ENCODE results near the gene SARM1.

Gene SARM1

DNA sequence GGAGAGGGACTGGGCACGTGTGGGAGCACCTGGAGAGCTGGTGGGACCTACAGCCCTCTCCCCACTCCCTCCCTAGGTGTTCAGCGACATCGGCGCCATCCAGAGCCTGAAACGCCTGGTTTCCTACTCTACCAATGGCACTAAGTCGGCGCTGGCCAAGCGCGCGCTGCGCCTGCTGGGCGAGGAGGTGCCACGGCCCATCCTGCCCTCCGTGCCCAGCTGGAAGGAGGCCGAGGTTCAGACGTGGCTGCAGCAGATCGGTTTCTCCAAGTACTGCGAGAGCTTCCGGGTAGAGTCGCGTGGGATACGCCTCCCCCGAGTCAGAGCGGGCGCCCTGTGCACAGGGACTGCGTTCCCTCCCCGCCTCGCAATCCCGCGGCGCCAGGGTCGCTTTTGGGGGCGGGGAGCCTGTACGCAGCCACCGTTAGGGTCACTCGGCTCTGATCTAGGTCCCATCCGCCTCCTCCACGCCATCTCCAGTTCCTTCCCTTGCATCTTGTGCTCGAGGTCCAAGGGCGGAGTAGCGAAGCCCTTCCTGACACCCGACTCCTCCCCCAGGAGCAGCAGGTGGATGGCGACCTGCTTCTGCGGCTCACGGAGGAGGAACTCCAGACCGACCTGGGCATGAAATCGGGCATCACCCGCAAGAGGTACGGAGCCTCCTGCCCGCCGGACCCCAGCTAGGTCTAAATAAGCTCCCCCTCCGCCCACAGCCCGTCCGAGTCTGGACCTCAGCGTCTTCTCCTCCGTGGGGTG is 13.0 kb downstream of the SARM1 start:
- H3K4me1 ChIP-seq (ENCODE audit: control insufficient read depth, insufficient read depth, low read length, unreplicated experiment), result no peaks in the 10 kb centered on the region
- H2AFZ ChIP-seq (ENCODE audit: low read length, unreplicated experiment), result no peak overlapping the region
- no peaks in the 10 kb centered on the region for H3K27me3 ChIP-seq (ENCODE audit: insufficient read depth, low read length)
- no peak overlapping the region for H3K27ac ChIP-seq (ENCODE audit: low read depth, low read length)
- H3K36me3 ChIP-seq (ENCODE audit: insufficient read depth, low read length), result no peaks in the 10 kb centered on the region
- H3K79me2 ChIP-seq (ENCODE audit: control insufficient read depth, insufficient read depth, low read length, unreplicated experiment), result no peaks in the 10 kb centered on the region
- H3K4me3 ChIP-seq (ENCODE audit: low read depth, low read length), result no peak overlapping the region

DNA sequence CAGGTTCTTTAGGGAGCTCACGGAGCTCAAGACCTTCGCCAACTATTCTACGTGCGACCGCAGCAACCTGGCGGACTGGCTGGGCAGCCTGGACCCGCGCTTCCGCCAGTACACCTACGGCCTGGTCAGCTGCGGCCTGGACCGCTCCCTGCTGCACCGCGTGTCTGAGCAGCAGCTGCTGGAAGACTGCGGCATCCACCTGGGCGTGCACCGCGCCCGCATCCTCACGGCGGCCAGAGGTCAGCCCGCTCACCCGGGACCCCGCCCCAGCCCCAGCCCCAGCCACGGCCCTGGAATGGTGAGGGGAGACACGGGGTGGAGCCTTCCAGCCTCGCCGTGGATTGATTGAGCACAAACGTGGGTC is 13.5 kb downstream of the SARM1 start:
- Histone ChIP-seq H3K36me3 (ENCODE audit: insufficient read depth, low read length) (no peaks in the 10 kb centered on the region), H3K79me2 (ENCODE audit: control insufficient read depth, insufficient read depth, low read length, unreplicated experiment) (no peaks in the 10 kb centered on the region), H3K27me3 (ENCODE audit: insufficient read depth, low read length) (no peaks in the 10 kb centered on the region), H3K4me3 (ENCODE audit: low read depth, low read length) (no peak overlapping the region), H3K27ac (ENCODE audit: low read depth, low read length) (no peak overlapping the region), H3K4me1 (ENCODE audit: control insufficient read depth, insufficient read depth, low read length, unreplicated experiment) (no peaks in the 10 kb centered on the region), H2AFZ (ENCODE audit: low read length, unreplicated experiment) (no peak overlapping the region)

DNA sequence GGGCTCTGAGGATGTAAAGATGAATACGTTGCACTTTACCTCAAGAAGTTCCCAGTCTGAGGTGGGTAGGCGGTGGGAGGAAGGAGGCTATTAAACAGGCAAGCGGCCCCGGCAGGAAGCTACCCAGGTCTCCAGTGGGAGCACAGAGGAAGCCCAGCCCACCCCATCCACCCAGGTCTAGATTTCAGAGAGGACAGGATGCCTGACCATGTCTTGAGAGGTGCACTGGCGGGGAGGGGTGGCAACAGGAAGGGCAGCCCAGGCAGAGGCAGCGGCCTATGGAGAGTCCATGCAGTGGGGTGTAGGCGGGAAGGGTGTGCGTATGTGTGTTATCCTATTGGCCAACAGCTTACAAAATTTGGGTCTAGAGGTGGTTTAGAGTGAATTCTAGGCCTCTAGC is 13.9 kb downstream of the SARM1 start:
- no peaks in the 10 kb centered on the region for H3K79me2 ChIP-seq (ENCODE audit: control insufficient read depth, insufficient read depth, low read length, unreplicated experiment)
- no peak overlapping the region for H2AFZ ChIP-seq (ENCODE audit: low read length, unreplicated experiment)
- no peak overlapping the region for H3K27ac ChIP-seq (ENCODE audit: low read depth, low read length)
- no peaks in the 10 kb centered on the region for H3K36me3 ChIP-seq (ENCODE audit: insufficient read depth, low read length)
- H3K4me1 ChIP-seq (ENCODE audit: control insufficient read depth, insufficient read depth, low read length, unreplicated experiment), result no peaks in the 10 kb centered on the region
- no peak overlapping the region for H3K4me3 ChIP-seq (ENCODE audit: low read depth, low read length)
- no peaks in the 10 kb centered on the region for H3K27me3 ChIP-seq (ENCODE audit: insufficient read depth, low read length)

DNA sequence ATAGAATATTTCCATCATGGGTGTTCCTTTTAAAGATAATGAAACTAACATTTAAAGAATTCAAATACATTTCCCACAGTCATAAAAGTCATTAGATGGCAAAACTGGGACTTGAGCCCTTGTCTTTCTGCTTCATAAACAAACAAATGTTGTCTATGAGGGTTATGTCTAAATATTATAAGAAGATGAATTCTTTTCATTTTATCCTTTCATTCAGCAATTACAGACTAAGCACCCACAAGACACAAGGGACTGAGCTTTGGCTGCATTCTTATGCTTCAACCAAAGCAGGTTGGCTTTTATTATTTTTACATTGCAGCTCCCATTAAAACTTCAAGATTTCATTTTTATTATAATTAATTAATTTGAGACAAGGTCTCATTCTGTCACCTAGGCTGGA is 14.9 kb downstream of the SARM1 start:
- Histone ChIP-seq H3K4me1 (ENCODE audit: control insufficient read depth, insufficient read depth, low read length, unreplicated experiment) (no peaks in the 10 kb centered on the region), H2AFZ (ENCODE audit: low read length, unreplicated experiment) (no peak overlapping the region), H3K36me3 (ENCODE audit: insufficient read depth, low read length) (peaks cover 6% of the 10 kb centered on the region; the same call in 1 of the 2 replicates), H3K27ac (ENCODE audit: low read depth, low read length) (no peak overlapping the region), H3K79me2 (ENCODE audit: control insufficient read depth, insufficient read depth, low read length, unreplicated experiment) (no peaks in the 10 kb centered on the region), H3K4me3 (ENCODE audit: low read depth, low read length) (no peak overlapping the region), H3K27me3 (ENCODE audit: insufficient read depth, low read length) (no peaks in the 10 kb centered on the region)

DNA sequence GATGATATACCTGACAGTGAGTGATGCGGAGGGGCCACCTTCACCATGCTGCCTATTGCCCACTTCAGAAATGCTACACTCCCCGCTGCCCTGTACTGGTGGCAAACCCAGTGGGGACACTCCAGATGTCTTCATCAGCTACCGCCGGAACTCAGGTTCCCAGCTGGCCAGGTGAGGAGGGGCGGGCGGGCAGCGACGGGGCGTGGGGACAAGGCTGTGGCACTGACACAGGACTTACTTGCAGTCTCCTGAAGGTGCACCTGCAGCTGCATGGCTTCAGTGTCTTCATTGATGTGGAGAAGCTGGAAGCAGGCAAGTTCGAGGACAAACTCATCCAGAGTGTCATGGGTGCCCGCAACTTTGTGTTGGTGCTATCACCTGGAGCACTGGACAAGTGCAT is 16.6 kb downstream of the SARM1 start:
- Histone ChIP-seq H3K27me3 (ENCODE audit: insufficient read depth, low read length) (no peaks in the 10 kb centered on the region), H3K36me3 (ENCODE audit: insufficient read depth, low read length) (peaks cover 6% of the 10 kb centered on the region; the same call in 1 of the 2 replicates), H3K27ac (ENCODE audit: low read depth, low read length) (no peak overlapping the region), H2AFZ (ENCODE audit: low read length, unreplicated experiment) (no peak overlapping the region), H3K4me1 (ENCODE audit: control insufficient read depth, insufficient read depth, low read length, unreplicated experiment) (no peaks in the 10 kb centered on the region), H3K4me3 (ENCODE audit: low read depth, low read length) (no peak overlapping the region), H3K79me2 (ENCODE audit: control insufficient read depth, insufficient read depth, low read length, unreplicated experiment) (no peaks in the 10 kb centered on the region)

DNA sequence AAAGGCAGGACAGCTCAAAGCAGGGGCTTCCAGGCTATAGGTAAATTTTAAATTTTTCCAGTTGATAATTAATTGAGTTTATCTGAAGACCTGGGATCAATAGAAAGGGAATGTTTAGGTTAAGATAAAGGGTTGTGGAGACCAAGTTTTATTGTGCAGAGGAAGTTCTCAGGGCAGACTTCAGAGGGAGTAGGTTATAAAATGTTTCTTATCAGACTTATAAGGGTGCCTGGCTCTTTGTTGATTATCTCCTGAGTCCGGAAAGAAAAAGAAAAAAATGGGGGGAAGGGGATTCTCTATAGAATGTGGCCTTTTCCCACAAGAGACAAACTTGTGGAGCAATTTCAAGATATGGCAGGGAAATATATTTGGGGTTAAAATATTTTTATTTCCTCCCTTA is 18.6 kb downstream of the SARM1 start:
- Histone ChIP-seq H3K79me2 (ENCODE audit: control insufficient read depth, insufficient read depth, low read length, unreplicated experiment) (no peaks in the 10 kb centered on the region), H3K4me3 (ENCODE audit: low read depth, low read length) (no peak overlapping the region), H3K27ac (ENCODE audit: low read depth, low read length) (no peak overlapping the region), H2AFZ (ENCODE audit: low read length, unreplicated experiment) (no peak overlapping the region), H3K36me3 (ENCODE audit: insufficient read depth, low read length) (peaks cover 6% of the 10 kb centered on the region; the same call in 1 of the 2 replicates), H3K4me1 (ENCODE audit: control insufficient read depth, insufficient read depth, low read length, unreplicated experiment) (peaks cover 8% of the 10 kb centered on the region), H3K27me3 (ENCODE audit: insufficient read depth, low read length) (no peaks in the 10 kb centered on the region)

DNA sequence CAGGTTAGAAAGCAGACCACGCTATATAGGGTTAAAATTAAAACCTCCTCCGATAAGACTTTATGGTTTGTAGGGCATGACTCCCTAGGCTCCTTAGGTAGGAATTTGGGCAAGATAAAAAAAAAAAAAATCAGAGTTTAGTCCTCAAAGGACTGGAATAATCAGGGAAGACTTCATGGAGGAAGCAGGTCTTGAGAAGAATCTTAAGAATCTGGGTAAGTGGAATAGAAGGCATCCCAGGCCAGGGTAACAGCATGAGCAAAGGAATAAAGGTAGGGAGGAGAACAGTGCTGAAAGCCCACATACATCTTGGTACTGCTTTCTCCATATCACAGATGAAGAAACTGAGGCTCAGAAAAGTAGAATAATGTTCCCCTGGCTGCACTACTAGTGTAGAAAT is 19.1 kb downstream of the SARM1 start:
- Histone ChIP-seq H3K79me2 (ENCODE audit: control insufficient read depth, insufficient read depth, low read length, unreplicated experiment) (no peaks in the 10 kb centered on the region), H3K36me3 (ENCODE audit: insufficient read depth, low read length) (peaks cover 6% of the 10 kb centered on the region; the same call in 1 of the 2 replicates), H2AFZ (ENCODE audit: low read length, unreplicated experiment) (no peak overlapping the region), H3K4me1 (ENCODE audit: control insufficient read depth, insufficient read depth, low read length, unreplicated experiment) (peaks cover 8% of the 10 kb centered on the region), H3K4me3 (ENCODE audit: low read depth, low read length) (no peak overlapping the region), H3K27ac (ENCODE audit: low read depth, low read length) (no peak overlapping the region), H3K27me3 (ENCODE audit: insufficient read depth, low read length) (no peaks in the 10 kb centered on the region)

DNA sequence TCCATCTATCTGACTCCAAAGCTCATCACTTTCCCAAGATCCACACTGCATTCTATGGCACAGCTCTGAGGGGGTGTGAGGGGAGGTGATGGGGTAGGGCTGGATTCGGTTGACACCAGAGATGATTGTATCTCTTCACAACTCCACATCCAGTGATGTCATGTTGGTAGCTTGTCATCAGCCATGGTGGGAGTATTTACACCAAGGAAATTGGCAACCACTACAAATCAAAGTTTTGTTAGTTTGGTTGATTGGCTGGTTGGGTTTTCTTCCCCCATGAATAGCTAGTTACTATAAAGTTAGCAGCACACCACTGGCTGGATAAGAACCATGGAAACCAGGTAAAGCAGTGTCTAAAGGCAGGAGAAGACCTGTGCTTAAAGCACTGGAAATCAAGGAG is 19.5 kb downstream of the SARM1 start:
- Histone ChIP-seq H3K79me2 (ENCODE audit: control insufficient read depth, insufficient read depth, low read length, unreplicated experiment) (no peaks in the 10 kb centered on the region), H3K27me3 (ENCODE audit: insufficient read depth, low read length) (no peaks in the 10 kb centered on the region), H3K4me3 (ENCODE audit: low read depth, low read length) (no peak overlapping the region), H3K4me1 (ENCODE audit: control insufficient read depth, insufficient read depth, low read length, unreplicated experiment) (peaks cover 8% of the 10 kb centered on the region), H3K27ac (ENCODE audit: low read depth, low read length) (no peak overlapping the region), H3K36me3 (ENCODE audit: insufficient read depth, low read length) (peaks cover 6% of the 10 kb centered on the region; the same call in 1 of the 2 replicates), H2AFZ (ENCODE audit: low read length, unreplicated experiment) (no peak overlapping the region)

DNA sequence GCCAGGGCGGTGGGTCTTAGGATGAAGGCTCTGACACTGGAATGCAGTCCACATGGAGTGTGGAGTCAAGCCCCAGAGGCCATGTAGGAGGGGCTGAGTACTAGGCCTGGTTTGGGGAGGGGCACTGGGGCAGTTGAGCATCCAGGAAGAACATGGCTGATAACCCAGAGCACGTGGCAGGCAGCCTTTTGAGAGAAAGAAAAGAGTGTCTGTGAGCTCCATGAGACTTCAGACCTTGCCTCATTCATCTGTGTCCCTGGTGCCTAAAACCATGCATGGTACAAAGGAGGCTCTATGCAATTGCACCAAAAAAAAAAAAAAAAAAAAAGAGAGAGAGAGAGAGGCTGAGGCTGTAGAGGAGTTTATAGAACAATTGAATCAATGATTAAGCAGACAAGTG is 19.9 kb downstream of the SARM1 start:
- Histone ChIP-seq H3K27ac (ENCODE audit: low read depth, low read length) (no peak overlapping the region), H2AFZ (ENCODE audit: low read length, unreplicated experiment) (no peak overlapping the region), H3K79me2 (ENCODE audit: control insufficient read depth, insufficient read depth, low read length, unreplicated experiment) (no peaks in the 10 kb centered on the region), H3K36me3 (ENCODE audit: insufficient read depth, low read length) (peaks cover 6% of the 10 kb centered on the region; the same call in 1 of the 2 replicates), H3K27me3 (ENCODE audit: insufficient read depth, low read length) (no peaks in the 10 kb centered on the region), H3K4me1 (ENCODE audit: control insufficient read depth, insufficient read depth, low read length, unreplicated experiment) (peaks cover 8% of the 10 kb centered on the region), H3K4me3 (ENCODE audit: low read depth, low read length) (no peak overlapping the region)

DNA sequence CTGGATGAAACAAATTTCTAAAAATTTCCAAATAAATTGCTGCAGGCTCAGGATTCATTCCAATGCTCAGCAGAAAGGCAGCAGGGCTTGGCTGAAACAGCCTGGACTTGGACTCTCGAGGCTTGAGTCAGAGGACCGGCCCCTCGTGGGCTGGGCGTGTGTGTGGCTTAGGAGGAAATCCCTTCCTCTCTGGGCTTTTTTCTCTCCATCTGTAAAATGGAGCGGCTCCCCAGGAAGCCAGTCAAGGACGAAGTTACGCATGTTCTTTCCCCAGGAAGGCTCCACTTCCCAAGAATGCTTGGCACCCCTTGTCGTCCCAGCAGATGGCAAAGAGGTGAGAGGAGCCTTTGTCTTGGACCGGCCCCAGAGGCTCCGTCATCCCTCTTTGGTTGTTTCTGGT is 21.0 kb downstream of the SARM1 start:
- Histone ChIP-seq H3K27ac (ENCODE audit: low read depth, low read length) (no peak overlapping the region), H3K4me1 (ENCODE audit: control insufficient read depth, insufficient read depth, low read length, unreplicated experiment) (peaks cover 8% of the 10 kb centered on the region), H3K36me3 (ENCODE audit: insufficient read depth, low read length) (peaks cover 6% of the 10 kb centered on the region; the same call in 1 of the 2 replicates), H3K27me3 (ENCODE audit: insufficient read depth, low read length) (no peaks in the 10 kb centered on the region), H2AFZ (ENCODE audit: low read length, unreplicated experiment) (no peak overlapping the region), H3K79me2 (ENCODE audit: control insufficient read depth, insufficient read depth, low read length, unreplicated experiment) (no peaks in the 10 kb centered on the region), H3K4me3 (ENCODE audit: low read depth, low read length) (no peak overlapping the region)

DNA sequence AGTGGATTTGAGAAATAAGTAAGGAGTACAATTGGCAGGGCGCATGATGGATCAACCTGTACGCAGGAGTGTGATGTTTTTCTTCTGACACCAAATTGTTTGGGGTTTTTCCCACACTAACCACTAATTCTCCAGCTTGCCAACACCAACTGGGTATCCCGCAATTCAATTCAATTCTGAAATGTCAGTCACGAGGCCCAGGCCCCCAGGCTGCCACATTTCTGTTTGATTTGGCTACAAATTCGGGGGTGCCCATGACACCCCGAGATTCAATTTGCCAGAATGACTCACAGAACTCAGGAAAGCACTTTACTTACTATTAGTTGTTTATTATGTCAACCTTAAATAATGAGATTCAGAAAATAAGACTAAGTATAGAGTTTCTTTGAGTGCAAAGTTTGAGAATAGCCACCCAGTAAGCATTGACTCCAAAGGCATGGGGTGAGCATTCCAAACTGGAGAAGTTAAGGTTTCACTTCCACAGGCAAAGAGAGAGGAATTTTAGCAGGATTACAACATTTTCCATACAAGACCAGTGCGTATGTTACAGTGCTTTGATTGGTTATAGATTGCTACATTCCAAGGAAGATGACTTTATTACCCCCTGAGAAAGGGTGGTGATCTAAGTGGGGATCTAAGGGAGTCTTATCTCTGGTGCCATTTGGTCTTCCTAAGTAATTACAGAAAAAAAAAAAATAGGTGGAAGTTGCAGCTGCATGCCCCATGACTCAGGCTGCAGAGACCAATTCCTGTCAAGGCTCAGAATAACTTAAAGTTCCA is 23.0 kb downstream of the SARM1 start:
- Histone ChIP-seq H3K27ac (ENCODE audit: low read depth, low read length) (no peak overlapping the region), H3K4me1 (ENCODE audit: control insufficient read depth, insufficient read depth, low read length, unreplicated experiment) (peaks cover 19% of the 10 kb centered on the region), H3K4me3 (ENCODE audit: low read depth, low read length) (no peak overlapping the region), H2AFZ (ENCODE audit: low read length, unreplicated experiment) (no peak overlapping the region), H3K27me3 (ENCODE audit: insufficient read depth, low read length) (no peaks in the 10 kb centered on the region), H3K36me3 (ENCODE audit: insufficient read depth, low read length) (peaks cover 6% of the 10 kb centered on the region; the same call in 1 of the 2 replicates), H3K79me2 (ENCODE audit: control insufficient read depth, insufficient read depth, low read length, unreplicated experiment) (no peaks in the 10 kb centered on the region)
